Liver (tissue), 3 donors: Measurements from ENCODE around the gene CHST12.

Experiments used
- ATF3 ChIP-seq: IDR thresholded peaks from 2 replicates; pipeline ENCODE4 v1.6.1; 2016; ENCODE audit warnings: antibody characterized with exemption
- CTCF ChIP-seq: fragments of 150-350 bp; IDR thresholded peaks from 2 replicates; pipeline ENCODE4 v1.5.1; 2017; ENCODE audit warnings: improper control_type of control experiment, low read depth, low read length; ENCODE audit not compliant: missing input control
- EGR1 ChIP-seq, 2 donors: IDR thresholded peaks; 2 replicates each; pipeline ENCODE4 v1.6.1; 2016 to 2018; ENCODE audit warnings: antibody characterized with exemption in 2 of 2, low read depth in 2 of 2
- FOXA2 ChIP-seq: IDR thresholded peaks from 2 replicates; pipeline ENCODE4 v1.6.1; 2016; ENCODE audit warnings: antibody characterized with exemption
- HNF4G ChIP-seq: IDR thresholded peaks from 2 replicates; pipeline ENCODE4 v1.6.1; 2016; ENCODE audit warnings: antibody characterized with exemption
- RAD21 ChIP-seq, 2 donors: IDR thresholded peaks; 2 replicates each; pipeline ENCODE4 v1.6.1; 2016; ENCODE audit warnings: antibody characterized with exemption in 2 of 2, mild to moderate bottlenecking in 2 of 2
- REST ChIP-seq: IDR thresholded peaks from 2 replicates; pipeline ENCODE4 v1.6.1; 2016; ENCODE audit warnings: antibody characterized with exemption, mild to moderate bottlenecking
- RXRA ChIP-seq, 2 donors: IDR thresholded peaks; 2 replicates each; pipeline ENCODE4 v1.6.1; 2017 to 2018; ENCODE audit warnings: antibody characterized with exemption in 2 of 2, mild to moderate bottlenecking in 1 of 2
- TAF1 ChIP-seq: conservative IDR thresholded peaks from 2 replicates; pipeline ENCODE4 v1.6.1; 2016; ENCODE audit warnings: antibody characterized with exemption, mild to moderate bottlenecking
- ZBTB33 ChIP-seq: IDR thresholded peaks from 2 replicates; pipeline ENCODE4 v1.6.1; 2016; ENCODE audit warnings: antibody characterized with exemption
- donor health status: healthy.
- donor health status: healthy.

- TF ChIP-seq CTCF (no peak), RXRA (IDR thresholded peaks at IDR 0.05) (no peak), HNF4G (no peak), ATF3 (no peak), REST (no peak), FOXA2 (no peak), EGR1 (IDR thresholded peaks at IDR 0.05; ENCODE audit: low read depth in 2 of 2) (no peak), TAF1 (no peak), RAD21 (IDR thresholded peaks at IDR 0.05) (no peak), ZBTB33 (no peak)
Measured at GRCh38 chr7:2492038-2492437, 88.6 kb downstream of the CHST12 start.
